K562 (cell line): Measurements from ENCODE around the gene SNCB. TPM values are rescaled to one million over a fixed set of nuclear protein-coding genes. Genes with fewer than 3 reads are reported as not detected.

Experiments
- BDP1 ChIP-seq: IDR thresholded peaks from 3 replicates; pipeline ENCODE4 v1.6.1; 2011; ENCODE audit not compliant: insufficient read length, insufficient read depth
- COPS2 ChIP-seq: fragments of 450-650 bp; conservative IDR thresholded peaks from 2 replicates; pipeline ENCODE4 v1.6.1; 2016; ENCODE audit warnings: mild to moderate bottlenecking, moderate library complexity
- CTBP1 ChIP-seq: fragments of 450-650 bp; IDR thresholded peaks from 2 replicates; pipeline ENCODE4 v1.6.1; 2016; ENCODE audit warnings: borderline replicate concordance
- E2F8 ChIP-seq: fragments of 450-650 bp; IDR thresholded peaks from 2 replicates; pipeline ENCODE4 v1.7.1; 2018; ENCODE audit warnings: mild to moderate bottlenecking, low read depth; ENCODE audit not compliant: partially characterized antibody
- GABPB1 ChIP-seq: sonication (generic); formaldehyde crosslinking; IDR thresholded peaks from 2 replicates; pipeline ENCODE4 v1.8.0; 2022; ENCODE audit warnings: mild to moderate bottlenecking, missing genetic modification reagents
- MXI1 ChIP-seq: IDR thresholded peaks from 2 replicates; pipeline ENCODE4 v1.6.1; 2011; ENCODE audit warnings: low read depth, mild to moderate bottlenecking, improper control_type of control experiment, low read length
- RBFOX2 ChIP-seq: fragments of 200-400 bp; formaldehyde crosslinking; IDR thresholded peaks from 2 replicates; pipeline ENCODE4 v1.6.1; 2017; ENCODE audit warnings: low read depth, mild to moderate bottlenecking, low read length, moderate library complexity
- SNRNP70 ChIP-seq: fragments of 200-400 bp; formaldehyde crosslinking; optimal IDR thresholded peaks from 2 replicates; pipeline ENCODE3; 2017; ENCODE audit warnings: low read depth, low read length
- ZNF133 ChIP-seq: fragments of 250-450 bp; sonication (Bioruptor Pico); IDR thresholded peaks from 2 replicates; pipeline ENCODE4 v1.4.0; 2020; ENCODE audit warnings: mild to moderate bottlenecking
- ZNF146 ChIP-seq: IDR thresholded peaks from one replicate; pipeline ENCODE4 v1.6.1; 2018; ENCODE audit warnings: missing compliant biosample characterization; ENCODE audit not compliant: unreplicated experiment
- ZNF232 ChIP-seq: sonication (generic); formaldehyde crosslinking; IDR thresholded peaks from 2 replicates; pipeline ENCODE4 v1.8.0; 2022; ENCODE audit warnings: mild to moderate bottlenecking, missing genetic modification reagents
- ZNF263 ChIP-seq: sonication (generic); formaldehyde crosslinking; IDR thresholded peaks from 2 replicates; pipeline ENCODE4 v1.8.0; 2022; ENCODE audit warnings: mild to moderate bottlenecking, missing genetic modification reagents, borderline replicate concordance
- ZNF316 ChIP-seq: fragments of 450-650 bp; IDR thresholded peaks from 2 replicates; pipeline ENCODE4 v1.6.1; 2016
- ZNF586 ChIP-seq: fragments of 450-650 bp; formaldehyde crosslinking; conservative IDR thresholded peaks from 2 replicates; pipeline ENCODE4 v1.4.0; 2020; ENCODE audit warnings: mild to moderate bottlenecking, moderate library complexity
- ZNF785 ChIP-seq: fragments of 250-450 bp; sonication (Bioruptor Pico); IDR thresholded peaks from 2 replicates; pipeline ENCODE4 v1.4.0; 2020; ENCODE audit warnings: mild to moderate bottlenecking
- polyA plus RNA-seq, 8 experiments: library from polyadenylated mRNA; depleted of rRNA in 4 of 8; stranded (reverse) in 5 of 8; unstranded in 3 of 8; fragments of >200 nt; fragmentation: Nextera tagmentation in 2 of 8; fragmentation: Illumina TruSeq in 1 of 8; extraction: Ambion mirVana in 2 of 8; extraction: Trizol in 1 of 8; gene quantifications; 2 replicates each; pipeline versions ENCODE4 v1.2.1 to v1.2.3, GENCODE V29; 2011 to 2014; ENCODE audit warnings: inconsistent platforms in 1 of 8, missing spikeins in 1 of 8
- total RNA-seq, 7 experiments: library from RNA; depleted of rRNA in 6 of 7; stranded (reverse); fragments of >200 nt in 6 of 7; fragmentation: Illumina TruSeq in 2 of 7; extraction: Trizol in 2 of 7; gene quantifications; 2 replicates each; pipeline versions ENCODE4 v1.2.1 to v1.2.3, GENCODE V29; 2011 to 2021; ENCODE audit warnings: low replicate concordance in 1 of 7
- TF ChIP-seq, protein P1 (sequence below), 3 experiments: IDR thresholded peaks in 2 of 3; conservative IDR thresholded peaks in 1 of 3; 2 replicates each; pipeline ENCODE4 v1.5.1; 2011 to 2012; ENCODE audit warnings: low read length in 3 of 3, mild to moderate bottlenecking in 3 of 3, control low read depth in 2 of 3, improper control_type of control experiment in 1 of 3, inconsistent platforms in 1 of 3, low read depth in 1 of 3, mixed read lengths in 1 of 3, moderate library complexity in 1 of 3; ENCODE audit not compliant: insufficient read depth in 2 of 3
- TF ChIP-seq, protein P2 (sequence below): fragments of 250-450 bp; sonication (Bioruptor Pico); IDR thresholded peaks from 2 replicates; pipeline ENCODE4 v1.5.0; 2020; ENCODE audit warnings: mild to moderate bottlenecking, borderline replicate concordance
- TF ChIP-seq, protein P3 (sequence below): fragments of 450-650 bp; IDR thresholded peaks from 2 replicates; pipeline ENCODE4 v1.6.1; 2016; ENCODE audit warnings: mild to moderate bottlenecking

Gene SNCB
- total and polyA plus RNA-seq, 9 of the 15 experiments (the other 6 are each of a cell fraction or from before 2014, with no cell fraction given): not detected

- TF ChIP-seq, protein P1, sequence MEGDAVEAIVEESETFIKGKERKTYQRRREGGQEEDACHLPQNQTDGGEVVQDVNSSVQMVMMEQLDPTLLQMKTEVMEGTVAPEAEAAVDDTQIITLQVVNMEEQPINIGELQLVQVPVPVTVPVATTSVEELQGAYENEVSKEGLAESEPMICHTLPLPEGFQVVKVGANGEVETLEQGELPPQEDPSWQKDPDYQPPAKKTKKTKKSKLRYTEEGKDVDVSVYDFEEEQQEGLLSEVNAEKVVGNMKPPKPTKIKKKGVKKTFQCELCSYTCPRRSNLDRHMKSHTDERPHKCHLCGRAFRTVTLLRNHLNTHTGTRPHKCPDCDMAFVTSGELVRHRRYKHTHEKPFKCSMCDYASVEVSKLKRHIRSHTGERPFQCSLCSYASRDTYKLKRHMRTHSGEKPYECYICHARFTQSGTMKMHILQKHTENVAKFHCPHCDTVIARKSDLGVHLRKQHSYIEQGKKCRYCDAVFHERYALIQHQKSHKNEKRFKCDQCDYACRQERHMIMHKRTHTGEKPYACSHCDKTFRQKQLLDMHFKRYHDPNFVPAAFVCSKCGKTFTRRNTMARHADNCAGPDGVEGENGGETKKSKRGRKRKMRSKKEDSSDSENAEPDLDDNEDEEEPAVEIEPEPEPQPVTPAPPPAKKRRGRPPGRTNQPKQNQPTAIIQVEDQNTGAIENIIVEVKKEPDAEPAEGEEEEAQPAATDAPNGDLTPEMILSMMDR (IDR thresholded peaks at IDR 0.05 in 2 of 3, conservative IDR thresholded peaks at IDR 0.05 in 1 of 3; ENCODE audit: insufficient read depth in 2 of 3, low read depth in 1 of 3, low read length in 3 of 3): peak; percentile 94 to 98 (median 96)
- peak; percentile 60; the same call in 1 of the 2 replicates for TF ChIP-seq ZNF263
- no peak for TF ChIP-seq ZNF146 (CRISPR knock-in tag)
- no peak for TF ChIP-seq ZNF785
- TF ChIP-seq BDP1: no peak
- peak; percentile 42; the same call in 1 of the 2 replicates for TF ChIP-seq CTBP1
- no peak for TF ChIP-seq MXI1
- peak; percentile 39 for TF ChIP-seq RBFOX2
- no peak for TF ChIP-seq SNRNP70
- no peak for TF ChIP-seq ZNF586 (CRISPR knock-in tag)
- TF ChIP-seq GABPB1: 0 out of 2 replicates have a peak, but pooled peaks have one; percentile 13
- TF ChIP-seq ZNF133 (CRISPR knock-in tag): no peak
- TF ChIP-seq, protein P2, sequence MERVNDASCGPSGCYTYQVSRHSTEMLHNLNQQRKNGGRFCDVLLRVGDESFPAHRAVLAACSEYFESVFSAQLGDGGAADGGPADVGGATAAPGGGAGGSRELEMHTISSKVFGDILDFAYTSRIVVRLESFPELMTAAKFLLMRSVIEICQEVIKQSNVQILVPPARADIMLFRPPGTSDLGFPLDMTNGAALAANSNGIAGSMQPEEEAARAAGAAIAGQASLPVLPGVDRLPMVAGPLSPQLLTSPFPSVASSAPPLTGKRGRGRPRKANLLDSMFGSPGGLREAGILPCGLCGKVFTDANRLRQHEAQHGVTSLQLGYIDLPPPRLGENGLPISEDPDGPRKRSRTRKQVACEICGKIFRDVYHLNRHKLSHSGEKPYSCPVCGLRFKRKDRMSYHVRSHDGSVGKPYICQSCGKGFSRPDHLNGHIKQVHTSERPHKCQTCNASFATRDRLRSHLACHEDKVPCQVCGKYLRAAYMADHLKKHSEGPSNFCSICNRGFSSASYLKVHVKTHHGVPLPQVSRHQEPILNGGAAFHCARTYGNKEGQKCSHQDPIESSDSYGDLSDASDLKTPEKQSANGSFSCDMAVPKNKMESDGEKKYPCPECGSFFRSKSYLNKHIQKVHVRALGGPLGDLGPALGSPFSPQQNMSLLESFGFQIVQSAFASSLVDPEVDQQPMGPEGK: no peak
- TF ChIP-seq, protein P3, sequence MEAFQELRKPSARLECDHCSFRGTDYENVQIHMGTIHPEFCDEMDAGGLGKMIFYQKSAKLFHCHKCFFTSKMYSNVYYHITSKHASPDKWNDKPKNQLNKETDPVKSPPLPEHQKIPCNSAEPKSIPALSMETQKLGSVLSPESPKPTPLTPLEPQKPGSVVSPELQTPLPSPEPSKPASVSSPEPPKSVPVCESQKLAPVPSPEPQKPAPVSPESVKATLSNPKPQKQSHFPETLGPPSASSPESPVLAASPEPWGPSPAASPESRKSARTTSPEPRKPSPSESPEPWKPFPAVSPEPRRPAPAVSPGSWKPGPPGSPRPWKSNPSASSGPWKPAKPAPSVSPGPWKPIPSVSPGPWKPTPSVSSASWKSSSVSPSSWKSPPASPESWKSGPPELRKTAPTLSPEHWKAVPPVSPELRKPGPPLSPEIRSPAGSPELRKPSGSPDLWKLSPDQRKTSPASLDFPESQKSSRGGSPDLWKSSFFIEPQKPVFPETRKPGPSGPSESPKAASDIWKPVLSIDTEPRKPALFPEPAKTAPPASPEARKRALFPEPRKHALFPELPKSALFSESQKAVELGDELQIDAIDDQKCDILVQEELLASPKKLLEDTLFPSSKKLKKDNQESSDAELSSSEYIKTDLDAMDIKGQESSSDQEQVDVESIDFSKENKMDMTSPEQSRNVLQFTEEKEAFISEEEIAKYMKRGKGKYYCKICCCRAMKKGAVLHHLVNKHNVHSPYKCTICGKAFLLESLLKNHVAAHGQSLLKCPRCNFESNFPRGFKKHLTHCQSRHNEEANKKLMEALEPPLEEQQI: no peak
- no peak for TF ChIP-seq ZNF316
- TF ChIP-seq ZNF232: no peak
- TF ChIP-seq COPS2: no peak
- no peak for TF ChIP-seq E2F8
Observed at GRCh38 chr5:176660860-176661641, 30.7 kb upstream of the SNCB start (continued).
